HG02870 (cell line): ENCODE measurements around the gene KMT5B.

ENCODE experiments used
- ATAC-seq: cut with Tn5 transposase; IDR thresholded peaks from one replicate; pipeline ENCODE4 v1.9.1; 2021; ENCODE audit warnings: mild to moderate bottlenecking, moderate library complexity; ENCODE audit not compliant: unreplicated experiment

Gene KMT5B

GRCh38 chr11:68186061-68186460 lies 27.0 kb downstream of the KMT5B start:
- no peak for ATAC-seq

- ATAC-seq, result no peak
Measured at GRCh38 chr11:68181719-68182451, 31.2 kb downstream of the KMT5B start.

- no peak for ATAC-seq
Measured at GRCh38 chr11:68179847-68180246, 33.2 kb downstream of the KMT5B start.

GRCh38 chr11:68177877-68178276 lies 35.2 kb downstream of the KMT5B start:
- ATAC-seq, result no peak

- ATAC-seq, result no peak
Measured at GRCh38 chr11:68173926-68174325, 39.2 kb downstream of the KMT5B start.

GRCh38 chr11:68169442-68169841 lies 43.7 kb downstream of the KMT5B start:
- no peak for ATAC-seq

GRCh38 chr11:68168694-68169093 lies 44.4 kb downstream of the KMT5B start:
- ATAC-seq, result no peak

GRCh38 chr11:68167474-68167873 lies 45.6 kb downstream of the KMT5B start:
- ATAC-seq, result no peak

GRCh38 chr11:68166969-68167368 lies 46.1 kb downstream of the KMT5B start:
- ATAC-seq, result no peak

- ATAC-seq, result no peak
Measured at GRCh38 chr11:68165601-68166000, 47.5 kb downstream of the KMT5B start.

GRCh38 chr11:68164437-68164836 lies 48.7 kb downstream of the KMT5B start:
- ATAC-seq, result no peak

GRCh38 chr11:68163691-68164090 lies 49.4 kb downstream of the KMT5B start:
- no peak for ATAC-seq

- ATAC-seq, result no peak
Measured at GRCh38 chr11:68160100-68160695, 52.9 kb downstream of the KMT5B start.

- no peak for ATAC-seq
Measured at GRCh38 chr11:68159665-68160064, 53.4 kb downstream of the KMT5B start.

- no peak for ATAC-seq
Measured at GRCh38 chr11:68159161-68159560, 53.9 kb downstream of the KMT5B start.

GRCh38 chr11:68158580-68158979 lies 54.5 kb downstream of the KMT5B start:
- ATAC-seq, result no peak

- ATAC-seq, result no peak
Measured at GRCh38 chr11:68153742-68154141, 59.4 kb downstream of the KMT5B start.

GRCh38 chr11:68150037-68150436 lies 63.1 kb downstream of the KMT5B start:
- no peak for ATAC-seq

GRCh38 chr11:68149417-68149816 lies 63.7 kb downstream of the KMT5B start:
- no peak for ATAC-seq

- no peak for ATAC-seq
Measured at GRCh38 chr11:68148879-68149278, 64.2 kb downstream of the KMT5B start.

- ATAC-seq, result no peak
Measured at GRCh38 chr11:68148071-68148805, 64.9 kb downstream of the KMT5B start.
